DND-41 (cell line): ENCODE measurements around the gene LRGUK.
"Not testable (repeated sequence)": the region's sequence is repeated elsewhere in the genome, so short reads cannot be mapped to it uniquely, and the experiment has no call there.

Experiments used
- ATAC-seq: fragments of 200-7000 bp; cut with Tn5 transposase; 3 replicates; pipeline ENCODE4 v1.9.1; 2021; ENCODE audit warnings: low read depth; ENCODE audit not compliant: insufficient read depth
- DNase-seq: peaks from one replicate; pipeline ENCODE4 v3.0.0-alpha.2; 2020
- H2AFZ ChIP-seq: 2 replicates; pipeline ENCODE4 v1.6.0; 2012; ENCODE audit warnings: low read depth, low read length
- H3K27ac ChIP-seq: 2 replicates; pipeline ENCODE4 v1.5.1; 2012; ENCODE audit warnings: low read length, inconsistent platforms
- H3K27me3 ChIP-seq: fragments of 200-600 bp; sonication (generic); 2 replicates; pipeline ENCODE4 v1.6.0; 2012; ENCODE audit warnings: low read length, mild to moderate bottlenecking, inconsistent platforms; ENCODE audit not compliant: insufficient read depth, poor library complexity
- H3K36me3 ChIP-seq: 2 replicates; pipeline ENCODE4 v1.5.1; 2012; ENCODE audit warnings: low read length, inconsistent platforms; ENCODE audit not compliant: insufficient read depth
- H3K4me1 ChIP-seq: 2 replicates; pipeline ENCODE4 v1.5.1; 2012; ENCODE audit warnings: mild to moderate bottlenecking, low read length; ENCODE audit not compliant: insufficient read depth
- H3K4me2 ChIP-seq: 2 replicates; pipeline ENCODE4 v1.6.0; 2012; ENCODE audit warnings: mild to moderate bottlenecking, moderate library complexity, low read length, inconsistent platforms; ENCODE audit not compliant: insufficient read depth
- H3K4me3 ChIP-seq, 2 experiments: fragments of 200-600 bp in 1 of 2; shearing (Covaris generic) in 1 of 2; 2 replicates each; pipeline ENCODE4 v1.5.1; 2012 to 2016; ENCODE audit warnings: inconsistent platforms in 2 of 2, low read length in 2 of 2, mild to moderate bottlenecking in 2 of 2, low read depth in 1 of 2, moderate library complexity in 1 of 2
- H3K79me2 ChIP-seq: 2 replicates; pipeline ENCODE4 v1.6.0; 2012; ENCODE audit warnings: low read length, inconsistent platforms; ENCODE audit not compliant: insufficient read depth
- H3K9ac ChIP-seq: 2 replicates; pipeline ENCODE4 v1.6.0; 2012; ENCODE audit warnings: low read depth, mild to moderate bottlenecking, inconsistent platforms, low read length, moderate library complexity
- H3K9me3 ChIP-seq: 2 replicates; pipeline ENCODE4 v1.5.1; 2012; ENCODE audit warnings: low read length, moderate library complexity, mild to moderate bottlenecking, inconsistent platforms; ENCODE audit not compliant: insufficient read depth, severe bottlenecking
- H4K20me1 ChIP-seq: 2 replicates; pipeline ENCODE4 v1.6.0; 2012; ENCODE audit warnings: low read length; ENCODE audit not compliant: insufficient read depth
- EZH2 ChIP-seq: IDR thresholded peaks from 3 replicates; pipeline ENCODE4 v1.6.1; 2012; ENCODE audit warnings: borderline replicate concordance, low read depth, mild to moderate bottlenecking, moderate library complexity, low read length, inconsistent platforms; ENCODE audit not compliant: severe bottlenecking
- TF ChIP-seq, protein P1 (sequence below): IDR thresholded peaks from 2 replicates; pipeline ENCODE4 v1.5.1; 2012; ENCODE audit warnings: borderline replicate concordance, low read length, moderate library complexity, mild to moderate bottlenecking; ENCODE audit not compliant: poor library complexity, severe bottlenecking; ENCODE audit errors: extremely low read depth

The LRGUK gene

DNA sequence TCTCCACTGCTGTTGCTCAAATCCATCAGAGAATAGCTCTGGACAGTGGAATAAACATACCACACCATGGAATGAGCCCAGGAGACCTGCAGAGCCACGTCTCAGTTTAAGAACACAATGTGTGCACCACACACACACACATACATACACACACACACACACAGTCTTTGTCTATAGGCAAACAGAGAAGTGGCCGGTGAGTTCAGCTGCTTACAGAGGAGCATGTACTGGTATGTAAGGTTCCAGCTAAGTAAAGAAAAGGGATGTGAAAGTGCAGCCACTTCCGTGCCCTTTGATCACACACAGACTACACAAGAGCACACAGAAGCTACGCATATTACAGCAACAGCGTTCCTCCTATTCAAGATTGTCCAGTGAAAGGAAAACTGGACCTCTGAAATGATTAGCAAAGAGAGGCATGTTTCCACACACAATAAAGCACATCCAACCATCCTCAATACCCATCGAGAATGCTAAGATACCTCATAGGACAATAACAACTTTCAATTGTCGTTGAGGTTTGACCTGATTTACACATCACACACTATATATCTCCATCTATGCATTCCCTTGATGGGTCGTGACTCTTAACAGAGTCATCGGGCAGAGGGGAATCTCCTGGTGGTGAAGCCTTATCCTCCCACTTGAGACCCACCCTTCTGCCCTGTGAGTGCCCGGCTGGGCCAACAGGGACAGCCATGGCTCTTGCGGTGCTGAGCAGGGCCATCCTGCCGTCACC lies 166.0 kb downstream of the LRGUK start:
- Histone ChIP-seq H3K9ac (no peak overlapping the region), H3K79me2 (no peaks in the 10 kb centered on the region), H3K4me1 (no peaks in the 10 kb centered on the region), H3K27ac (no peak overlapping the region), H3K4me2 (no peak overlapping the region), H3K27me3 (no peaks in the 10 kb centered on the region), H3K9me3 (no peaks in the 10 kb centered on the region), H2AFZ (no peak overlapping the region), H3K4me3 (no peak overlapping the region), H3K36me3 (peaks cover 39% of the 10 kb centered on the region), H4K20me1 (no peaks in the 10 kb centered on the region)
- ATAC-seq (no peak), DNase-seq (no peak)
- TF ChIP-seq EZH2, result no peak
- TF ChIP-seq, protein P1, sequence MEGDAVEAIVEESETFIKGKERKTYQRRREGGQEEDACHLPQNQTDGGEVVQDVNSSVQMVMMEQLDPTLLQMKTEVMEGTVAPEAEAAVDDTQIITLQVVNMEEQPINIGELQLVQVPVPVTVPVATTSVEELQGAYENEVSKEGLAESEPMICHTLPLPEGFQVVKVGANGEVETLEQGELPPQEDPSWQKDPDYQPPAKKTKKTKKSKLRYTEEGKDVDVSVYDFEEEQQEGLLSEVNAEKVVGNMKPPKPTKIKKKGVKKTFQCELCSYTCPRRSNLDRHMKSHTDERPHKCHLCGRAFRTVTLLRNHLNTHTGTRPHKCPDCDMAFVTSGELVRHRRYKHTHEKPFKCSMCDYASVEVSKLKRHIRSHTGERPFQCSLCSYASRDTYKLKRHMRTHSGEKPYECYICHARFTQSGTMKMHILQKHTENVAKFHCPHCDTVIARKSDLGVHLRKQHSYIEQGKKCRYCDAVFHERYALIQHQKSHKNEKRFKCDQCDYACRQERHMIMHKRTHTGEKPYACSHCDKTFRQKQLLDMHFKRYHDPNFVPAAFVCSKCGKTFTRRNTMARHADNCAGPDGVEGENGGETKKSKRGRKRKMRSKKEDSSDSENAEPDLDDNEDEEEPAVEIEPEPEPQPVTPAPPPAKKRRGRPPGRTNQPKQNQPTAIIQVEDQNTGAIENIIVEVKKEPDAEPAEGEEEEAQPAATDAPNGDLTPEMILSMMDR, result no peak

DNA sequence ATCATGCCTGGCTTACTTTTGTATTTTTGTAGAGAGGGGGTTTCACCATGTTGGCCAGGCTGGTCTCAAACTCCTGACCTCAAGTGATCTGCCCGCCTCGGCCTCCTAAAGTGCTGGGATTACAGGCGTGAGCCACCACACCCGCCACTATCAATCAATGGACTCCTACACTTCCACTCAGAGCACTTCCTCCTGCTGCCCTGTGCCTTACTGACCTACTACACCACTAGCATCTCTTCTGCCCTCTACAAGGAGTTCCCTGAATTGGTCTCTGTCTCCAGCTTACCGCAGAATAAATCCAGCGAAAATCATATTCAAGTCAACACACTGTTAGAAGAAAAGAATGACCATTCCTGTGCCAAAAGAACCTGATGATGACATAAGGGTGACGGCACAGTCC lies 168.8 kb downstream of the LRGUK start:
- not testable (repeated sequence) for H3K27me3 ChIP-seq, H3K9me3 ChIP-seq, H4K20me1 ChIP-seq, H3K4me1 ChIP-seq, DNase-seq, H3K4me3 ChIP-seq, H2AFZ ChIP-seq, H3K79me2 ChIP-seq, ATAC-seq, H3K4me2 ChIP-seq, H3K27ac ChIP-seq, H3K9ac ChIP-seq
- H3K36me3 ChIP-seq, result peaks cover 63% of the 10 kb centered on the region

DNA sequence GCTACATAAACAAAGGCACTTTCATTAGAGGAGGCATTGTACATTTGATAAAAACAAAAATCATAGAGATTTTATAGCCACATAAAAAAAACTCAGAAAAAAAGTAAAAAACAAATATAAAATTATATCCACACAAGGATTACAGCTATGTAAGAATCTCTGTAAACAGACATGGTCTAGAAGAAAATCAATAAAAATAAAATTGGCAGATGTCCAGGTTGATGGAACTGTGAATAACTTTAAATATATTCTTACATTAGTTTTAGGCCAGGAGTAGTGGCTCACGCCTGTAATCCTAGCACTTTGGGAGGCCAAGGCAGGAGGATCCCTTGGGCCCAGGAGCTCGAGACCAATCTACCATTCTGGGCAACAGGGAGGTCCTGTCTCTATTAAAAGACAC lies 170.3 kb downstream of the LRGUK start:
- TF ChIP-seq, protein P1, result no peak
- TF ChIP-seq EZH2, result no peak
- Histone ChIP-seq H3K36me3 (peaks cover 74% of the 10 kb centered on the region), H3K79me2 (no peaks in the 10 kb centered on the region), H3K9me3 (no peaks in the 10 kb centered on the region), H3K9ac (no peak overlapping the region), H3K4me3 (no peak overlapping the region), H3K4me2 (no peak overlapping the region), H3K4me1 (no peaks in the 10 kb centered on the region), H4K20me1 (no peaks in the 10 kb centered on the region), H3K27ac (no peak overlapping the region), H2AFZ (no peak overlapping the region), H3K27me3 (no peaks in the 10 kb centered on the region)
- DNase-seq (no peak), ATAC-seq (no peak)

DNA sequence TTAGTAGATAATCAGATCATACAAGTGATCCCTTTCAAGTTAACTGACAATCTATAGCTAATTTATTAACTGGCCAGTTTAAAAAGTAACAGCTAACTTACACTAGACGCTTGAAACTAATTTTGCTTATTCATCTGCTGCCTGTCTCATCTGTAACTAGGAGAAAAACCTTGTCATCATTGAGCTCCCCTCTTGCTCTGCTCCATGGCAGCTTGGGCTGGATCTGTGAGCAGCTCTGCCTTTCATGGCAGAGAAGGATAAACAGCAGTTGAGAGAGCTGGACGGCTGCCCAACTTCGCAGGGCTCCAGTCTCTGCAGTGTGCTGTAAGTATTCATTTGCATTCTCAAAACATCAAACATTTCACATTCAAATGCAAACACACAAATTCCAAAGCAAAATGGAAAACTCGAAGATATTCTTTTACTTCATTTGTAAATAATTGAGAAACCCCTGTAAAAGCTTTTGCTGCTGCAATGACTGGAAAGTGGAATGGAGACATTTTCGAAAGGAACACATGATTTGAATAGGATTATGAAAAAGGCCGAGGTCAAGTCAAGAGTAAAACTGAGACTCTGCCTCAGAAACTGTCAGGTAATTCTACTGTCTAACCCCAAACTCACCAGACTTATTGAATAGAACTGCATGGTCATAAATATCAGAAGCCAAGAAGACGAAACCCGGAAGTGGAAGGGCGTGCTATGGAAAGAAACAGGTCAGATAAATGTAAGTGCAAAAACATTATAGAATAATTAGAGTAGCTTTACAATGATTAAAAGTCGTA lies 172.0 kb downstream of the LRGUK start:
- Histone ChIP-seq H3K27me3 (no peaks in the 10 kb centered on the region), H3K4me2 (no peak overlapping the region), H3K9me3 (no peaks in the 10 kb centered on the region), H2AFZ (no peak overlapping the region), H3K4me1 (no peaks in the 10 kb centered on the region), H3K36me3 (peaks cover 77% of the 10 kb centered on the region), H3K9ac (no peak overlapping the region), H3K4me3 (no peak overlapping the region), H4K20me1 (no peaks in the 10 kb centered on the region), H3K27ac (no peak overlapping the region), H3K79me2 (no peaks in the 10 kb centered on the region)
- TF ChIP-seq EZH2, result no peak
- TF ChIP-seq, protein P1, result no peak
- DNase-seq, result no peak
- ATAC-seq, result no peak
